GM12878 (cell line): ENCODE results near the gene GIPC1. TPM values are rescaled to one million over a fixed set of nuclear protein-coding genes. Genes with fewer than 3 reads are reported as not detected.

ENCODE experiments used
- ATAC-seq: fragments of 200-7000 bp; cut with Tn5 transposase; 3 replicates; pipeline ENCODE4 v1.9.1; 2020; ENCODE audit warnings: mild to moderate bottlenecking, moderate library complexity
- BruUV-seq: library from RNA; stranded (reverse); fragments of 400-500 nt; replicated peaks from 2 replicates; lab custom pipeline; 2021; lab: Mats Ljungman, UMichigan
- CTCF ChIA-PET: fragments of 300-600 bp; sonication (Branson Sonifier 250); formaldehyde crosslinking; extraction: SDS; loops from one replicate; lab custom pipeline; 2021; ENCODE audit warnings: inconsistent platforms; lab: Yijun Ruan, JAX
- POLR2A ChIA-PET: fragments of 350-600 bp; formaldehyde crosslinking; extraction: SDS; loops from one replicate; lab custom pipeline; 2021; ENCODE audit warnings: inconsistent platforms; lab: Charles Lee
- RAD21 ChIA-PET: fragments of 300-600 bp; sonication (Branson Sonifier 250); formaldehyde crosslinking; loops from one replicate; lab custom pipeline; 2023; ENCODE audit warnings: antibody characterized with exemption; ENCODE audit not compliant: unreplicated experiment; lab: Charles Lee
- SMC1A ChIA-PET: fragments of 300-600 bp; sonication (Branson Sonifier 250); formaldehyde crosslinking; loops from one replicate; lab custom pipeline; 2023; ENCODE audit not compliant: unreplicated experiment, uncharacterized antibody; lab: Charles Lee
- DNase-seq: peaks from one replicate; pipeline ENCODE4 v3.0.0-alpha.2; 2011; ENCODE audit warnings: low read depth, low spot score
- FAIRE-seq: peaks from 3 replicates; lab custom pipeline; 2011; peaks lifted over from hg19 to GRCh38; lab: Jason Lieb, UNC
- H2AFZ ChIP-seq: 2 replicates; pipeline ENCODE4 v1.6.0; 2011; ENCODE audit warnings: low read depth, low read length, control low read depth; ENCODE audit not compliant: control insufficient read depth
- H3K27ac ChIP-seq: 2 replicates; pipeline ENCODE4 v1.5.1; 2011; ENCODE audit warnings: control low read depth; ENCODE audit not compliant: control insufficient read depth, insufficient read depth
- H3K27me3 ChIP-seq, 2 experiments: replicated peaks in 1 of 2; 2 replicates each; pipeline versions ENCODE4 v1.6.0 to v1.6.1; 2011; ENCODE audit warnings: low read length in 1 of 2; ENCODE audit not compliant: control insufficient read depth in 2 of 2, insufficient read depth in 2 of 2
- H3K36me3 ChIP-seq, 2 experiments: 2 replicates each; pipeline ENCODE4 v1.5.1; 2011; ENCODE audit warnings: low read length in 1 of 2; ENCODE audit not compliant: control insufficient read depth in 2 of 2, insufficient read depth in 2 of 2
- H3K4me1 ChIP-seq: 2 replicates; pipeline ENCODE4 v1.6.1; 2011; ENCODE audit warnings: mild to moderate bottlenecking, low read length, moderate library complexity, mixed read lengths; ENCODE audit not compliant: control insufficient read depth, insufficient read depth
- H3K4me2 ChIP-seq: 2 replicates; pipeline ENCODE4 v1.6.0; 2011; ENCODE audit warnings: control low read depth; ENCODE audit not compliant: control insufficient read depth, insufficient read depth
- H3K4me3 ChIP-seq: fragments of 200-600 bp; sonication (generic); 2 replicates; pipeline ENCODE4 v1.5.1; 2016
- H3K79me2 ChIP-seq: 2 replicates; pipeline ENCODE4 v1.6.0; 2011; ENCODE audit warnings: low read length; ENCODE audit not compliant: control insufficient read depth, insufficient read depth
- H3K9ac ChIP-seq: 2 replicates; pipeline ENCODE4 v1.8.0; 2011; ENCODE audit warnings: low read length, control low read depth, mixed read lengths; ENCODE audit not compliant: control insufficient read depth, insufficient read depth
- H3K9me3 ChIP-seq: replicated peaks from 3 replicates; pipeline ENCODE4 v1.5.1; 2011; ENCODE audit warnings: mild to moderate bottlenecking, low read length; ENCODE audit not compliant: control insufficient read depth, insufficient read depth
- H4K20me1 ChIP-seq: 2 replicates; pipeline ENCODE4 v1.6.0; 2011; ENCODE audit not compliant: control insufficient read depth, insufficient read depth
- PAX5 ChIP-seq: IDR thresholded peaks from 2 replicates; pipeline ENCODE4 v1.6.1; 2011; ENCODE audit warnings: low read depth, low read length, borderline replicate concordance
- POLR2A ChIP-seq: IDR thresholded peaks from 2 replicates; pipeline ENCODE4 v1.6.1; 2011; ENCODE audit warnings: low read depth, mild to moderate bottlenecking, low read length
- SUPT20H ChIP-seq: IDR thresholded peaks from 2 replicates; pipeline ENCODE4 v1.6.1; 2011; ENCODE audit warnings: low read depth, mild to moderate bottlenecking, low read length, moderate library complexity, borderline replicate concordance; ENCODE audit not compliant: control insufficient read depth
- ZBTB33 ChIP-seq: fragments of 450-650 bp; IDR thresholded peaks from 2 replicates; pipeline ENCODE4 v1.6.1; 2017; ENCODE audit warnings: mild to moderate bottlenecking
- WGBS: methylation state at CpG from one replicate; pipeline ENCODE4 v1.1.6; 2016; ENCODE audit warnings: low lambda C conversion rate; ENCODE audit not compliant: insufficient replicate concordance, insufficient coverage; ENCODE audit errors: missing lambda C conversion rate; 5-methylcytosine and 5-hydroxymethylcytosine counted together
- in situ Hi-C: fragments of 300-500 bp; cut with MboI; formaldehyde crosslinking; loops from 9 replicates; pipeline ENCODE4 v1.14.3; 2018; ENCODE audit warnings: mixed read lengths
- intact Hi-C: fragments of 100-400 bp; cut with micrococcal nuclease; formaldehyde crosslinking; loops from one replicate; pipeline ENCODE4 v1.14.2; 2022; ENCODE audit not compliant: unreplicated experiment
- polyA plus RNA-seq, 11 experiments: library from polyadenylated mRNA; depleted of rRNA in 4 of 11; unstranded in 6 of 11; stranded (reverse) in 5 of 11; fragments of >200 nt; fragmentation: Nextera tagmentation in 4 of 11; fragmentation: Illumina TruSeq in 1 of 11; extraction: Ambion mirVana in 4 of 11; extraction: Trizol in 1 of 11; gene quantifications; 1 replicate in 1 of 11; 2 replicates in 10 of 11; pipeline versions ENCODE4 v1.2.1 to v1.2.3, GENCODE V29; 2011 to 2016; ENCODE audit warnings: inconsistent platforms in 2 of 11, missing spikeins in 2 of 11, low read depth in 1 of 11
- total RNA-seq, 4 experiments: library from RNA; depleted of rRNA in 3 of 4; stranded (reverse); fragments of >200 nt in 3 of 4; fragmentation: Illumina TruSeq in 1 of 4; extraction: Trizol in 1 of 4; gene quantifications; 2 replicates each; pipeline versions ENCODE4 v1.2.1 to v1.2.3, GENCODE V29; 2013 to 2021

Gene GIPC1
- total and polyA plus RNA-seq, 10 of the 15 experiments (the other 5 are each of a cell fraction or from before 2014, with no cell fraction given): 0.47 to 24.1 (median 13.6) TPM

GRCh38 chr19:14450168-14450874 is 45.6 kb downstream of the GIPC1 start:
- no TSS peak for BruUV-seq
- intact Hi-C loops: no loop called here
- no peak for FAIRE-seq

More at GRCh38 chr19:14450168-14450874, 45.6 kb downstream of the GIPC1 start:
- Histone ChIP-seq H3K9ac (no peak overlapping the region), H3K27ac (no peak overlapping the region), H3K9me3 (no peaks in the 10 kb centered on the region; the same call in 2 of the 3 replicates), H3K36me3 (peaks cover 24 to 30% of the 10 kb centered on the region in 2 experiments), H3K4me1 (no peaks in the 10 kb centered on the region), H3K4me2 (no peak overlapping the region), H3K27me3 (no peaks in the 10 kb centered on the region), H3K79me2 (no peaks in the 10 kb centered on the region), H2AFZ (no peak overlapping the region), H3K4me3 (no peak overlapping the region), H4K20me1 (no peaks in the 10 kb centered on the region; the same call in 1 of the 2 replicates)
- RAD21 ChIA-PET: no interaction called here
- peak; percentile 94 for ATAC-seq
- POLR2A ChIA-PET: no interaction called here
- no peak for DNase-seq
- SMC1A ChIA-PET: no interaction called here
- CTCF ChIA-PET: no interaction called here
- in situ Hi-C loops: no loop called here
- no peak for TF ChIP-seq PAX5
- TF ChIP-seq POLR2A: peak; percentile 40; the same call in 1 of the 2 replicates
- TF ChIP-seq SUPT20H: no peak
- 0 out of 2 replicates have a peak, but pooled peaks have one; percentile 61 for TF ChIP-seq ZBTB33
- 91% methylated on average over 30 of the region's 30 CpGs for WGBS
